ENCODE data around the gene POC5. TPM values are rescaled to one million over a fixed set of nuclear protein-coding genes. Genes with fewer than 3 reads are reported as not detected.
"Not testable (repeated sequence)": the region's sequence is repeated elsewhere in the genome, so short reads cannot be mapped to it uniquely, and the experiment has no call there.

POC5 gene
- total RNA-seq, 2 experiments from 2014 or later, result 20.7 to 21.8 TPM

DNA sequence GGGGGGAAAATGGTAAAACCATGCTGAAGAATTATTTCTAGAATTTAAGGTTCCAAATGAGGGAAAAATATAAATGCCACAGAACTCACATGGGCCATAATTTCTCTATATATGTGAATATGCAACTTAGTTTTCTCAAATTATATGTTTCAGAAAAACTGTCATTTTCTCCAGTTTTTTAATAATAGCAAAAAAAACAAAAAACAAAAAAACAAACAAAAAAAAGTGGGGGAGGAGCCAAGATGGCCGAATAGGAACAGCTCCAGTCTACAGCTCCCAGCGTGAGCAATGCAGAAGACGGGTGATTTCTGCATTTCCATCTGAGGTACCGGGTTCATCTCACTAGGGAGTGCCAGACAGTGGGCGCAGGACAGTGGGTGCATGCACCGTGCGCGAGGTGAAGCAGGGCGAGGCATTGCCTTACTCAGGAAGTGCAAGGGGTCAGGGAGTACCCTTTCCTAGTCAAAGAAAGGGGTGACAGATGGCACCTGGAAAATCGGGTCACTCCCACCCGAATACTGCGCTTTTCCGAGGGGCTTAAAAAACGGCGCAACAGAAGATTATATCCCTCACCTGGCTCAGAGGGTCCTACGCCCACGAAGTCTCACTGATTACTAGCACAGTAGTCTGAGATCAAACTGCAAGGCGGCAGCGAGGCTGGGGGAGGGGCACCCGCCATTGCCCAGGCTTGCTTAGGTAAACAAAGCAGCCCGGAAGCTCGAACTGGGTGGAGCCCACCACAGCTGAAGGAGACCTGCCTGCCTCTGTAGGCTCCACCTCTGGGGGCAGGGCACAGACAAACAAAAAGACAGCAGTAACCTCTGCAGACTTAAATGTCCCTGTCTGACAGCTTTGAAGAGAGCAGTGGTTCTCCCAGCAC, 21.5 kb downstream of the POC5 start:
- H3K27me3 Mint-ChIP-seq; intact Hi-C loops (cut with micrococcal nuclease); DNase-seq; H3K4me1 Mint-ChIP-seq (ENCODE audit: low read depth); H3K4me3 Mint-ChIP-seq; POLR2A ChIA-PET; CTCF ChIA-PET; H3K27ac Mint-ChIP-seq; H3K9me3 Mint-ChIP-seq: not testable (repeated sequence)
- H3K36me3 Mint-ChIP-seq, result peaks cover 28% of the 10 kb centered on the region

DNA sequence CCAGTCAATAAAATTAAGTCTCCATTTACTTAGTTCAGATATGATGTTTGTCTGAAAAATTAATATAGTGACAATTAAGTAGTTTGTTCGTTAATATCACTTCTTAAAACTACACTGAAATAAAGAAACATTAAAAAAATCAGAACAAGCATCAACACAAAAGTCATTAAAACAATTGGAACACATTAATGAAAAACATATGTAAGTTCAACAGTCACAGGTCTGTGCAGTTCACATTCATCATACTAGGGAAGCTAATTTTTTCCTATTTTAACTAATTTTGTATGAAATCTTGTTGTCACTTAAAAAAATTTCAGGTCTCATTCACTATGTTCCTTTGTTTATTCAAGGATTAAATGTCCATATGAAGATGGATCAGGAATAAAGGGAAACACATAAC, 22.5 kb downstream of the POC5 start:
- ChIA-PET POLR2A (no interaction called here), CTCF (interaction anchor here (0.6 kb wide), 1 partner anchor 679 kb away, joined by 3 read pairs; no protein-coding TSS in a partner anchor)
- H3K4me3 Mint-ChIP-seq, result no peak overlapping the region

DNA sequence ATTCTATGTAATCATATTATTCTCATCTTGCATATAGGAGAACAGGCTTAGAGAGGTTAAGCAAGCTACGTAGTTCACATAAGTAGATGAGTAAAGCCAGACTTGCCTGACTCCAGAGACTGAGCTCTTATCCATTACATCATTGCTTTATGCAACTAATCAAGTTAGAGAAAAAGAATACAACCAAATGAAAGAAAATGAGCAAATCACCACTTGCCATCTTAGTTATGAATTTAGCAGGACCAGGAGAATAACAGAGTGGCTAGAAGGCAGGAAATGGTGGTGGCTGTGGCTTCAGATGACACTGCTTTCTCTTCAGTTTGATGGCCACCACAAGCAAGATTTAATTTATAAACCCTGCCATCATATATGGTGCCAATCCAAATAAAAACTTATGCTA, 26.6 kb downstream of the POC5 start:
- CTCF ChIA-PET, result interaction anchor here (2.3 kb wide), 1 partner anchor 9 kb away, joined by 8 read pairs; no protein-coding TSS in a partner anchor
- Mint-ChIP-seq H3K4me1 (ENCODE audit: low read depth) (peaks cover 2% of the 10 kb centered on the region), H3K27me3 (no peaks in the 10 kb centered on the region), H3K27ac (no peak overlapping the region), H3K9me3 (no peaks in the 10 kb centered on the region), H3K4me3 (no peak overlapping the region), H3K36me3 (peaks cover 25% of the 10 kb centered on the region)
- POLR2A ChIA-PET, result no interaction called here
- intact Hi-C loops (cut with micrococcal nuclease), result no loop called here
- DNase-seq, result no peak

More for the DNA sequence above, 22.5 kb downstream of the POC5 start:
- Mint-ChIP-seq H3K27ac (no peak overlapping the region), H3K9me3 (no peaks in the 10 kb centered on the region), H3K36me3 (peaks cover 25% of the 10 kb centered on the region), H3K27me3 (no peaks in the 10 kb centered on the region), H3K4me1 (ENCODE audit: low read depth) (peaks cover 6% of the 10 kb centered on the region)
- intact Hi-C loops (cut with micrococcal nuclease), result no loop called here
- DNase-seq, result no peak

DNA sequence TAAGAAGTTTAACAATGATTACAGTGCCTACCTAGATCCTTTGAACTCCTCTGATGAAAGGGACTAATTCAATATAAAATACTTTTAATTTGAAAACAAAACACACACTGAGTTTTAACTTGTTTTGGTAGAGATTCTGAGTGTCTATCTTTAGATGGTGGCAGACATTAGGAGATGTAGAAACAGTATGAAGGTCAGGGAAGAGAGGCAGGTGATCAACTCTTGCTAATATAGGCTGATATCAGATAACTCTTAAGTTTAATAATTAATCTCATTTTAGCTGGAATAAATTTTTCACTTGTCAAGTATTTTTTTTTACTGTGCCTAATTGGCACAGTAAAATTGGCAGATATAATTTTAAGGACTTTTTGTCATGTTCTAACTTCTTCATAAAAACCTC, 30.8 kb downstream of the POC5 start:
- no peak overlapping the region for H3K27ac Mint-ChIP-seq
- CTCF ChIA-PET, result no interaction called here
- no peaks in the 10 kb centered on the region for H3K27me3 Mint-ChIP-seq
- no peak overlapping the region for H3K4me3 Mint-ChIP-seq
- no peaks in the 10 kb centered on the region for H3K9me3 Mint-ChIP-seq
- intact Hi-C loops (cut with micrococcal nuclease), result no loop called here
- DNase-seq, result no peak
- peaks cover 2% of the 10 kb centered on the region for H3K4me1 Mint-ChIP-seq (ENCODE audit: low read depth)
- POLR2A ChIA-PET, result no interaction called here
- peaks cover 13% of the 10 kb centered on the region for H3K36me3 Mint-ChIP-seq

DNA sequence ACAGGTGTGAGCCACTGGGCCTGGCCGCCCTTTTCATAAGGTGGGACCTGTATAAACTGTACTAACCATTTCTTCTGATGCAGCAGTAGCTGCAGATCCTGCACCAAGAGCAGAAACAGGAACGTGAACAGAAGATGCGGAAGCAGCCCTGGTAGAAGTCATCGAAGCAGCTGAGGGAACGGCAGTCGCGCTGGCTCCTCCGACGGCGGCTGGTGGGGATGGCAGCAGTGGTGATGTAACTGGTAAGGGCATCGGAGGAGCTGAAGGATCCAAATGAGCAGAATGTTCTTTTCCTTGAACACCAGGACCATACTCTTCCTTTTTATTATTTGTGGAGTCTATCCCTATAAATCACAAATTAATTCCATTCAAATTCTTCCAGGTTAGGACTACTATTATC, 32.1 kb downstream of the POC5 start:
- Mint-ChIP-seq H3K27me3 (no peaks in the 10 kb centered on the region), H3K27ac (no peak overlapping the region), H3K4me3 (no peak overlapping the region), H3K36me3 (peaks cover 13% of the 10 kb centered on the region), H3K4me1 (ENCODE audit: low read depth) (no peaks in the 10 kb centered on the region), H3K9me3 (no peaks in the 10 kb centered on the region)
- ChIA-PET POLR2A (no interaction called here), CTCF (no interaction called here)
- no peak for DNase-seq
- intact Hi-C loops (cut with micrococcal nuclease), result no loop called here

DNA sequence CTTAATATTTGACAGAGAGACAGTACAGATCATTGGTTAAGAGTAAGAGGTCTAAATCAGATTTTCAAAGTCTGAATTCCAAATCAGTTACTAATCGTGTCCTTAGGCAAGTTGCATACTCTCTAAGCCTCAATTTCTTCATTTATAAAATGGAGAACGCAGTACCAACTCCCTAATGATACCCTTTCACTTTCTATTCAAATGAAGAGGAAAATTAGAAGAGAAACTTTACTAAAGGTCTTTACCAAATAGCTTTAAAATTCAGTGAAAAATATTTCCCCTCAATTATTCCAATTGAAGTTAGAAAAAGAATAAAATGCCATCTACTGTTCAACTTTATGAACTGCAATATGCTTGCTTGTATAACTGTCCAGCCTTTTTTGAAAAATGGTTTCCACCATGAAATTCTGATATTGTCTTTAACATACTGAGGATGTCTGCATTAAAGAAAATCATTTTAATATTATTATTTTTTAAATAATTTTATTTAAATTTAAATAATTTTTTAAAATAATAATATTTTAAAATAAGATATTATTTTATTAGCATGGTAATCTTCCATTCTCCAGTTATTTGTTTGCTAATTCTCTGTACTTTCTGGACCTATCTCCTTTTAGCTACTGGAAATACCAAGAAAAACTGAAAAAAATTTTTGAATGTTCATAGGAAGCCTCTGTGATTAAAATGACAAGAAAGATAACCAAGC, 36.0 kb downstream of the POC5 start:
- CTCF ChIA-PET, result interaction anchor here (0.6 to 6.7 kb wide), 16 partner anchors 9 to 631 kb away, joined by 3 to 40 read pairs (median 5); partner anchors contain the start of genes ANKRD31, HMGCR and POC5
- no peaks in the 10 kb centered on the region for H3K27me3 Mint-ChIP-seq
- no peak overlapping the region for H3K27ac Mint-ChIP-seq
- H3K36me3 Mint-ChIP-seq, result peaks cover 10% of the 10 kb centered on the region
- intact Hi-C loops (cut with micrococcal nuclease), result loop anchor here (1.0 kb wide), 2 partner anchors 445 to 631 kb away; partner anchors contain the start of gene ANKRD31
- H3K4me1 Mint-ChIP-seq (ENCODE audit: low read depth), result peaks cover 14% of the 10 kb centered on the region
- POLR2A ChIA-PET, result no interaction called here
- H3K4me3 Mint-ChIP-seq, result no peak overlapping the region
- no peak for DNase-seq
- H3K9me3 Mint-ChIP-seq, result no peaks in the 10 kb centered on the region

DNA sequence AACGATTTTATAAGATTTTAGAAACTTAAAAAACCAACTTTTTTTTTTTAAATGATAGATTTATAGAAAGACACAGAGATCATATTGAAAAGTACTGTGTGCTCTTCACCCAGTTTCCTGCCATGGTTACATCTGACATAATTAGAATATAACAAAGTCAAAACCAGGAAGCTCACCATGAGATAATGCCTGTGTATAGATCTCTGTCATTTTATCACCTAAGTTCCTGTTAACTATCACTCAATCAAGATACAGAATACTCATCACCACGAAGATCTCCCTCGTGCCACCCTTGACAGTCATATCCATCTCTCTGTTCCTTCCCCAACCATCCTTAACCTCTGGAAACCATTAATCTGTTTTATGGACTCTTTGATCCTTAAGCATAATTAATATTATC, 39.1 kb downstream of the POC5 start:
- DNase-seq, result peak; percentile 36
- peaks cover 15% of the 10 kb centered on the region for H3K36me3 Mint-ChIP-seq
- POLR2A ChIA-PET, result interaction anchor here (1.0 to 2.3 kb wide), 4 partner anchors 9 to 327 kb away, joined by 3 to 8 read pairs (median 4); no protein-coding TSS in a partner anchor
- peak overlapping the region; percentile 78 for H3K27ac Mint-ChIP-seq
- CTCF ChIA-PET, result interaction anchor here (1.0 to 6.7 kb wide), 3 partner anchors 9 to 441 kb away, joined by 3 to 40 read pairs (median 5); partner anchors contain the start of gene ANKRD31
- H3K4me3 Mint-ChIP-seq, result no peak overlapping the region
- peaks cover 14% of the 10 kb centered on the region for H3K4me1 Mint-ChIP-seq (ENCODE audit: low read depth)
- intact Hi-C loops (cut with micrococcal nuclease), result loop anchor here (1.0 to 10.0 kb wide), 4 partner anchors 9 to 913 kb away; partner anchors contain the start of genes GFM2 and NSA2
- H3K9me3 Mint-ChIP-seq, result no peaks in the 10 kb centered on the region
- H3K27me3 Mint-ChIP-seq, result no peaks in the 10 kb centered on the region

DNA sequence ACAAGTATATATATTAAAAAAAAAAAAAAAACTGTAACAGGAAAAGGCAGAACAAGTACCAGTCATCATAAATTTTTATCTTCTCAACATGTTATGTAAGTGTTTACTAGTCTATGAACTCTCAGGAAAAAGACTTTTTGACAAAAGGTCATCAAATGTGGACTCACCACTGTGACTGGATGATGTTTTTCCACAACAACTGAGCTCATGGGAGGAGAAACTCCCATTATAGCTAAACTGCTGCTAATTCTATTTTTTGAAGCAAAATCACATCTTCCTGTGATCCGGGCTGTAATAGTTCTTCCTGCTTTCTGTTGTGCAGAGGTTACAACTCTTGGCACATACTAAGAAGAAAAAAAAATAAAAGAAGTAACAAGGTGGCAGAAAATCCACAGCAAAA, 39.6 kb downstream of the POC5 start:
- no peaks in the 10 kb centered on the region for H3K27me3 Mint-ChIP-seq
- H3K27ac Mint-ChIP-seq, result peak overlapping the region; percentile 78
- H3K4me3 Mint-ChIP-seq, result peak overlapping the region; percentile 17
- peaks cover 17% of the 10 kb centered on the region for H3K36me3 Mint-ChIP-seq
- POLR2A ChIA-PET, result interaction anchor here (1.0 to 2.3 kb wide), 4 partner anchors 8 to 327 kb away, joined by 3 to 8 read pairs (median 4); no protein-coding TSS in a partner anchor
- DNase-seq, result no peak
- peaks cover 14% of the 10 kb centered on the region for H3K4me1 Mint-ChIP-seq (ENCODE audit: low read depth)
- no peaks in the 10 kb centered on the region for H3K9me3 Mint-ChIP-seq
- intact Hi-C loops (cut with micrococcal nuclease), result loop anchor here (1.0 to 10.0 kb wide), 4 partner anchors 8 to 913 kb away; partner anchors contain the start of genes GFM2 and NSA2
- CTCF ChIA-PET, result interaction anchor here (1.0 to 1.9 kb wide), 2 partner anchors 8 to 440 kb away, joined by 3 to 5 read pairs; no protein-coding TSS in a partner anchor

DNA sequence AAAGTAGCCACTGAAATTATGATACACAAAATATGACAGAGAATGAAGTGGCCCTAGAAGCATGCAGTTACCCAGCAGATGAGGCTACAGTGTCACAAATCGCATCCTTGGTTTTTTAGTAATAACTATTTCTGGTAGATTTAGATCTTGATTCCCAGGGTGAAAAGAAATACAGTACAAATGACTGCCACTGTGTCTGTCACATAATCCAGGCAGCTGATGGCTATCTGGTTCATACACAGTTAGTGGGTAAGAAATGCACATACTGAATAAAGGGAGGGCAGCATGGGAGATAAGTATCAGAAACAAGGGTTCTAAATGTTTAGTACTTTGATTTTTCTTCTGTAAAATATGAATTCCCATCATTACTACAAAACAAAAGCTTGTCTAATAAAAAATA, 41.5 kb downstream of the POC5 start:
- no peak for DNase-seq
- intact Hi-C loops (cut with micrococcal nuclease), result loop anchor here (5.0 to 10.0 kb wide), 3 partner anchors 592 to 911 kb away; partner anchors contain the start of genes GFM2 and NSA2
- Mint-ChIP-seq H3K4me1 (ENCODE audit: low read depth) (peaks cover 21% of the 10 kb centered on the region), H3K9me3 (no peaks in the 10 kb centered on the region), H3K27ac (no peak overlapping the region), H3K4me3 (no peak overlapping the region), H3K36me3 (peaks cover 22% of the 10 kb centered on the region), H3K27me3 (no peaks in the 10 kb centered on the region)
- ChIA-PET CTCF (no interaction called here), POLR2A (no interaction called here)

DNA sequence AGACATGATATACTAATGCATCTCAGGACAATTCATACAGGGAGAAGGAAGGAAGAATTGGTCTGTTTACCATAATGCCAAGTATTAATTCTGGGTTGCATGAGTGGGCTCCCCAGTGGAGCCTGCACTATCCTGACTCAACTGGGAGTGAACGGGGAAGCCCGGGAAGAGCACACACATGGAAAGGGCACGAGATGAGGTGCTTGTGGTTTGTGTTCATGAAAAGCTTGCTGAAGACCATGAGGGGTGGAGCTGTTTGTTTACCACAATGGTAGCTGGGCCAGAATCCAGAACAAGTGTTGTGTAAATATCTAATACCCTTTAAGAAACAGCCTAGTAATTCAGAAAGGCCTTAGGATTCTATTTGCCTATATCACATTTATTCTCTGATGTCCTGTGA, 44.6 kb downstream of the POC5 start:
- intact Hi-C loops (cut with micrococcal nuclease), result loop anchor here (10.0 kb wide), 2 partner anchors 738 to 908 kb away; partner anchors contain the start of genes GFM2 and NSA2
- Mint-ChIP-seq H3K27me3 (no peaks in the 10 kb centered on the region), H3K4me1 (ENCODE audit: low read depth) (peaks cover 38% of the 10 kb centered on the region), H3K27ac (no peak overlapping the region), H3K4me3 (no peak overlapping the region), H3K36me3 (peaks cover 20% of the 10 kb centered on the region), H3K9me3 (no peaks in the 10 kb centered on the region)
- ChIA-PET POLR2A (no interaction called here), CTCF (no interaction called here)
- DNase-seq, result no peak

DNA sequence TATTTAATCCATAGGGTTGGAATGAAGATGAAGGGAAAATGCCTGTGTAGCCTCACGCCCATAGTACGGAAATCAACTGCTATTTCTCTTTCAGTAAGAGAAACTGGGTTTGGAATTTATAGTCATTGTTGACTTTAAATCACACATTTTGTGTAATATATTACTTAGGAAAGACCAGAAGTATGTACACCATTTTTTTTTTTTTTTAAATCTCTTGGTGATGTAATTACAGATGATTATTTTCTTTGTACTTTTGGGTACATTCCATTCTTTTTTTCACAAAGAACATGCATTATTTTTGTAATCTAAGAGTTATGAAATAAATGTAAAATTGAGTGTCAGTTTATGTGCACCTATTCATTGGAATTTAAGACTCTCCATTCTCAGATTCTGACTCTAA, 45.7 kb downstream of the POC5 start:
- intact Hi-C loops (cut with micrococcal nuclease), result loop anchor here (10.0 kb wide), 2 partner anchors 737 to 907 kb away; partner anchors contain the start of genes GFM2 and NSA2
- peaks cover 36% of the 10 kb centered on the region for H3K4me1 Mint-ChIP-seq (ENCODE audit: low read depth)

DNA sequence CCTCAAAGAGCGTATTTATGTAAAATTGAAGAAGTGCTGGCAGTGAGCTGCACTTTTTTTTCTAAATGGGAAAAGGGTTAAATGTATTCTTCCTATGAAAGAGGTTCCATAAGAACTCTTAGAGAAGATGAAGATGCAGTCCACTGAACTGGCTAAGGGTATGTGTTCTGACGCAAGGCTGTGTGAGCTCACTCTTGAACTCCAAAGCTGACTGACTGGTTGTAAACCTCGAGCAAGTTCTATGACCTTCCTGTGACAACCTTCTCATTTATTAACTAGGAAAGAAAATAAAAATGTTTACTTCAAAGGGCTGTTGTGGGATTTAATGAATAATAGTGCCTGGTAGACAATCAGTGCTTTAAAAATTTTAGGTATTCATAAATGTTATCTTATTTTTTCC, 46.7 kb downstream of the POC5 start:
- CTCF ChIA-PET, result interaction anchor here (0.8 kb wide), 1 partner anchor 10 kb away, joined by 3 read pairs; no protein-coding TSS in a partner anchor
- POLR2A ChIA-PET, result interaction anchor here (0.5 kb wide), 1 partner anchor 102 kb away, joined by 3 read pairs; no protein-coding TSS in a partner anchor
- H3K4me1 Mint-ChIP-seq (ENCODE audit: low read depth), result peaks cover 36% of the 10 kb centered on the region
- no peak for DNase-seq
- H3K4me3 Mint-ChIP-seq, result no peak overlapping the region
- H3K36me3 Mint-ChIP-seq, result peaks cover 16% of the 10 kb centered on the region
- peak overlapping the region; percentile 54 for H3K27ac Mint-ChIP-seq
- H3K27me3 Mint-ChIP-seq, result no peaks in the 10 kb centered on the region
- no peaks in the 10 kb centered on the region for H3K9me3 Mint-ChIP-seq
- intact Hi-C loops (cut with micrococcal nuclease), result loop anchor here (10.0 kb wide), 2 partner anchors 736 to 906 kb away; partner anchors contain the start of genes GFM2 and NSA2

More for the DNA sequence above, 45.7 kb downstream of the POC5 start:
- no peak for DNase-seq
- CTCF ChIA-PET, result no interaction called here
- H3K9me3 Mint-ChIP-seq, result no peaks in the 10 kb centered on the region
- peaks cover 20% of the 10 kb centered on the region for H3K36me3 Mint-ChIP-seq
- H3K27ac Mint-ChIP-seq, result no peak overlapping the region
- POLR2A ChIA-PET, result no interaction called here
- H3K4me3 Mint-ChIP-seq, result no peak overlapping the region
- no peaks in the 10 kb centered on the region for H3K27me3 Mint-ChIP-seq
